Erythroblast (primary cell): Measurements from ENCODE around the gene ROPN1L.

Experiments
- GATA1 ChIP-seq: IDR thresholded peaks from 2 replicates; pipeline ENCODE4 v1.6.1; 2011; ENCODE audit warnings: low read depth, mild to moderate bottlenecking, control low read depth, low read length, moderate library complexity
- POLR2A ChIP-seq: IDR thresholded peaks from 2 replicates; pipeline ENCODE4 v1.6.1; 2011; ENCODE audit warnings: mild to moderate bottlenecking, low read length

DNA sequence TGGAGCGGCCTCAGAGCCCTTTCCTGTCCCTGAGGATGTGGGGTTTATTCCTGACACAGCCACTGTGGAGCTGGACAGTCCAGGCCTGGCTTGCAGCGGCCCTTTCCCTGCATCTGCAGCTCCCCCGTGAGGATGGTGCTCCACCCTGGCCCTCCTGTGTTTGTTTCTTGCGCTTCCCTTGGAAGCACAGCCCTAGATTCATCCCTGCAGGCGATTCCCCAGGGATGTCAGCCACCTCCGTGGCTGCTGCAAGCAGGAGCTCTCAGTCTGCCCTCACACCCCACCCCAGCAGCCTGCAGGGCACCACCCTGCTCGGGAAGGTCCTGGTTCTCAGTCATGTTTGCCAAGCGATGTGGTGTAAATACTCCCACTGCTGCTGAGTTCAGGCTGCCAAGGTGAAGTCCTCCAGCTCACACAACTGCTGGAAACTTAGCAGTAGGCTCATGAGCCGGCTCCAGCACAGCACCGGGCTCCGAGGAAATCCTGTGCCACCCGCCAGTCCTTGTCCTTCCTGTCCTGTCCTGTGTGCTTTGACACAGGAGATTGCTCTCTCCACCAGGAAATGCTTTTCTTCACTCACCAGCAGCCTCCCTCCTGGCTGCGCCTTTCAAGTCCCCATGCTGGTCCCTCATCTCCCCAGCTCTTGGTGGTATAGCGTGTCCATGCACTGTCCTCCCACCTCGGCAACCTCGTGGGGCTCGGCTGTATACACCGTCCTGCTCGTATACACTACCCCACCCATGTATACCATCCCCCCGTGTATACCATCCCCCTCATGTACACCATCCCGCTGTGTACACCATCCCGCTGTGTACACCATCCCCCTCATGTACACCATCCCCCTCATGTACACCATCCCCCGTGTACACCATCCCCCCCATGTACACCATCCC is 16.2 kb downstream of the ROPN1L start:
- TF ChIP-seq POLR2A (no peak), GATA1 (no peak)
